GM12878 (cell line): ENCODE results near the gene CTSO. TPM values are rescaled to one million over a fixed set of nuclear protein-coding genes. Genes with fewer than 3 reads are reported as not detected.
A peak's percentile ranks its signal among the peaks of the same experiment; 100 is the strongest.

Experiments used
- ATAC-seq: fragments of 200-7000 bp; cut with Tn5 transposase; 3 replicates; pipeline ENCODE4 v1.9.1; 2020; ENCODE audit warnings: mild to moderate bottlenecking, moderate library complexity
- Bru-seq: library from RNA; stranded (reverse); fragments of 400-500 nt; gene quantifications from one replicate; lab custom pipeline; 2021; lab: Mats Ljungman, UMichigan
- BruChase-seq, 2 experiments: library from RNA; stranded (reverse); fragments of 400-500 nt; gene quantifications; one replicate each; lab custom pipeline; 2021; lab: Mats Ljungman, UMichigan
- BruUV-seq: library from RNA; stranded (reverse); fragments of 400-500 nt; replicated peaks from 2 replicates; lab custom pipeline; 2021; lab: Mats Ljungman, UMichigan
- CTCF ChIA-PET: fragments of 300-600 bp; sonication (Branson Sonifier 250); formaldehyde crosslinking; extraction: SDS; loops from one replicate; lab custom pipeline; 2021; ENCODE audit warnings: inconsistent platforms; lab: Yijun Ruan, JAX
- POLR2A ChIA-PET: fragments of 350-600 bp; formaldehyde crosslinking; extraction: SDS; loops from one replicate; lab custom pipeline; 2021; ENCODE audit warnings: inconsistent platforms; lab: Charles Lee
- RAD21 ChIA-PET: fragments of 300-600 bp; sonication (Branson Sonifier 250); formaldehyde crosslinking; loops from one replicate; lab custom pipeline; 2023; ENCODE audit warnings: antibody characterized with exemption; ENCODE audit not compliant: unreplicated experiment; lab: Charles Lee
- SMC1A ChIA-PET: fragments of 300-600 bp; sonication (Branson Sonifier 250); formaldehyde crosslinking; loops from one replicate; lab custom pipeline; 2023; ENCODE audit not compliant: unreplicated experiment, uncharacterized antibody; lab: Charles Lee
- DNase-seq: peaks from one replicate; pipeline ENCODE4 v3.0.0-alpha.2; 2011; ENCODE audit warnings: low read depth, low spot score
- FAIRE-seq: peaks from 3 replicates; lab custom pipeline; 2011; peaks lifted over from hg19 to GRCh38; lab: Jason Lieb, UNC
- H2AFZ ChIP-seq: 2 replicates; pipeline ENCODE4 v1.6.0; 2011; ENCODE audit warnings: low read depth, low read length, control low read depth; ENCODE audit not compliant: control insufficient read depth
- H3K27ac ChIP-seq: 2 replicates; pipeline ENCODE4 v1.5.1; 2011; ENCODE audit warnings: control low read depth; ENCODE audit not compliant: control insufficient read depth, insufficient read depth
- H3K27me3 ChIP-seq, 2 experiments: replicated peaks in 1 of 2; 2 replicates each; pipeline versions ENCODE4 v1.6.0 to v1.6.1; 2011; ENCODE audit warnings: low read length in 1 of 2; ENCODE audit not compliant: control insufficient read depth in 2 of 2, insufficient read depth in 2 of 2
- H3K36me3 ChIP-seq, 2 experiments: 2 replicates each; pipeline ENCODE4 v1.5.1; 2011; ENCODE audit warnings: low read length in 1 of 2; ENCODE audit not compliant: control insufficient read depth in 2 of 2, insufficient read depth in 2 of 2
- H3K4me1 ChIP-seq: 2 replicates; pipeline ENCODE4 v1.6.1; 2011; ENCODE audit warnings: mild to moderate bottlenecking, low read length, moderate library complexity, mixed read lengths; ENCODE audit not compliant: control insufficient read depth, insufficient read depth
- H3K4me2 ChIP-seq: 2 replicates; pipeline ENCODE4 v1.6.0; 2011; ENCODE audit warnings: control low read depth; ENCODE audit not compliant: control insufficient read depth, insufficient read depth
- H3K4me3 ChIP-seq: fragments of 200-600 bp; sonication (generic); 2 replicates; pipeline ENCODE4 v1.5.1; 2016
- H3K79me2 ChIP-seq: 2 replicates; pipeline ENCODE4 v1.6.0; 2011; ENCODE audit warnings: low read length; ENCODE audit not compliant: control insufficient read depth, insufficient read depth
- H3K9ac ChIP-seq: 2 replicates; pipeline ENCODE4 v1.8.0; 2011; ENCODE audit warnings: low read length, control low read depth, mixed read lengths; ENCODE audit not compliant: control insufficient read depth, insufficient read depth
- H3K9me3 ChIP-seq: replicated peaks from 3 replicates; pipeline ENCODE4 v1.5.1; 2011; ENCODE audit warnings: mild to moderate bottlenecking, low read length; ENCODE audit not compliant: control insufficient read depth, insufficient read depth
- H4K20me1 ChIP-seq: 2 replicates; pipeline ENCODE4 v1.6.0; 2011; ENCODE audit not compliant: control insufficient read depth, insufficient read depth
- BACH1 ChIP-seq: fragments of 450-650 bp; IDR thresholded peaks from 2 replicates; pipeline ENCODE4 v1.6.1; 2017; ENCODE audit warnings: mild to moderate bottlenecking, borderline replicate concordance
- BCL11A ChIP-seq: IDR thresholded peaks from 2 replicates; pipeline ENCODE4 v1.6.1; 2011; ENCODE audit warnings: low read depth, low read length
- BHLHE40 ChIP-seq, 2 experiments: fragments of 450-650 bp in 1 of 2; IDR thresholded peaks; 2 replicates each; pipeline ENCODE4 v1.6.1; 2011 to 2017; ENCODE audit warnings: low read depth in 2 of 2, borderline replicate concordance in 1 of 2, improper control_type of control experiment in 1 of 2, low read length in 1 of 2, mild to moderate bottlenecking in 1 of 2
- ELK1 ChIP-seq: IDR thresholded peaks from 2 replicates; pipeline ENCODE4 v1.6.1; 2012; ENCODE audit warnings: low read depth, low read length, improper control_type of control experiment
- IRF5 ChIP-seq: fragments of 450-650 bp; IDR thresholded peaks from 2 replicates; pipeline ENCODE4 v1.6.1; 2017; ENCODE audit warnings: borderline replicate concordance
- KLF5 ChIP-seq: fragments of 450-650 bp; IDR thresholded peaks from 2 replicates; pipeline ENCODE4 v1.6.1; 2014; ENCODE audit warnings: mild to moderate bottlenecking; ENCODE audit not compliant: partially characterized antibody
- POLR2AphosphoS2 ChIP-seq: IDR thresholded peaks from 2 replicates; pipeline ENCODE4 v1.6.1; 2011; ENCODE audit warnings: low read depth, mild to moderate bottlenecking, low read length, improper control_type of control experiment, moderate library complexity
- RFX5 ChIP-seq: IDR thresholded peaks from 2 replicates; pipeline ENCODE4 v1.6.1; 2011; ENCODE audit warnings: low read depth, low read length, improper control_type of control experiment
- STAT3 ChIP-seq: IDR thresholded peaks from 2 replicates; pipeline ENCODE4 v1.6.1; 2011; ENCODE audit warnings: low read depth, low read length, improper control_type of control experiment
- USF1 ChIP-seq: IDR thresholded peaks from 2 replicates; pipeline ENCODE4 v1.6.1; 2011; ENCODE audit warnings: borderline replicate concordance, low read depth, mild to moderate bottlenecking, moderate library complexity, mixed read lengths, low read length; ENCODE audit not compliant: insufficient read depth; ENCODE audit errors: extremely low read length
- USF2 ChIP-seq: IDR thresholded peaks from 2 replicates; pipeline ENCODE4 v1.6.1; 2011; ENCODE audit warnings: low read depth, low read length, improper control_type of control experiment, borderline replicate concordance
- WGBS: methylation state at CpG from one replicate; pipeline ENCODE4 v1.1.6; 2016; ENCODE audit warnings: low lambda C conversion rate; ENCODE audit not compliant: insufficient replicate concordance, insufficient coverage; ENCODE audit errors: missing lambda C conversion rate; 5-methylcytosine and 5-hydroxymethylcytosine counted together
- in situ Hi-C: fragments of 300-500 bp; cut with MboI; formaldehyde crosslinking; loops from 9 replicates; pipeline ENCODE4 v1.14.3; 2018; ENCODE audit warnings: mixed read lengths
- intact Hi-C: fragments of 100-400 bp; cut with micrococcal nuclease; formaldehyde crosslinking; loops from one replicate; pipeline ENCODE4 v1.14.2; 2022; ENCODE audit not compliant: unreplicated experiment
- long read RNA-seq, 2 experiments: library from polyadenylated mRNA; unstranded; transcript quantifications; one replicate each; pipeline ENCODE4 v2.0.0, GENCODE V29; 2019 to 2020
- polyA minus RNA-seq, 3 experiments: library from RNA; depleted of rRNA, polyadenylated mRNA; stranded (reverse); fragments of >200 nt; gene quantifications; 2 replicates each; pipeline ENCODE4 v1.2.3, GENCODE V29; 2011
- polyA plus RNA-seq, 11 experiments: library from polyadenylated mRNA; depleted of rRNA in 4 of 11; unstranded in 6 of 11; stranded (reverse) in 5 of 11; fragments of >200 nt; fragmentation: Nextera tagmentation in 4 of 11; fragmentation: Illumina TruSeq in 1 of 11; extraction: Ambion mirVana in 4 of 11; extraction: Trizol in 1 of 11; gene quantifications; 1 replicate in 1 of 11; 2 replicates in 10 of 11; pipeline versions ENCODE4 v1.2.1 to v1.2.3, GENCODE V29; 2011 to 2016; ENCODE audit warnings: inconsistent platforms in 2 of 11, missing spikeins in 2 of 11, low read depth in 1 of 11
- total RNA-seq, 4 experiments: library from RNA; depleted of rRNA in 3 of 4; stranded (reverse); fragments of >200 nt in 3 of 4; fragmentation: Illumina TruSeq in 1 of 4; extraction: Trizol in 1 of 4; gene quantifications; 2 replicates each; pipeline versions ENCODE4 v1.2.1 to v1.2.3, GENCODE V29; 2013 to 2021

Gene CTSO
- 4.8 and 5.2 TPM in 2 replicates for total RNA-seq (2013; cell fraction: nucleolus; rRNA removed)
- total RNA-seq (2014; rRNA removed) = 6.3 and 10.5 TPM in 2 replicates
- total RNA-seq (2014; rRNA removed; fragmentation: Illumina TruSeq; extraction: Trizol) = 6.8 and 7.4 TPM in 2 replicates
- 6.5 and 6.7 TPM in 2 replicates for total RNA-seq (2021)
- polyA plus RNA-seq (2011; ENCODE audit: low read depth) = 4.6 TPM
- polyA plus RNA-seq (2011; rRNA removed) = 9.7 and 12.5 TPM in 2 replicates
- polyA plus RNA-seq (2011; cell fraction: cytosol; rRNA removed) = 3.4 and 3.8 TPM in 2 replicates
- polyA plus RNA-seq (2011; cell fraction: nucleus; rRNA removed) = 3.3 and 3.9 TPM in 2 replicates
- polyA plus RNA-seq (2012) = 6.0 and 7.2 TPM in 2 replicates
- polyA plus RNA-seq (2014; fragmentation: Illumina TruSeq; extraction: Trizol) = 9.2 and 13.6 TPM in 2 replicates
- polyA plus RNA-seq (2014; fragmentation: Nextera tagmentation; extraction: Ambion mirVana) = 1 to 10 TPM; 3.9 to 4.6 TPM
- 6.6 and 7.1 TPM in 2 replicates for polyA plus RNA-seq (2014; rRNA removed)
- polyA plus RNA-seq (2016; fragmentation: Nextera tagmentation; extraction: Ambion mirVana) = 1 to 10 TPM; 7.4 to 7.6 TPM
- polyA minus RNA-seq (2011; rRNA and poly(A)+ RNA removed) = 2.1 and 3.6 TPM in 2 replicates
- 0.83 and 0.94 TPM in 2 replicates for polyA minus RNA-seq (2011; cell fraction: cytosol; rRNA and poly(A)+ RNA removed)
- 0.85 and 0.96 TPM in 2 replicates for polyA minus RNA-seq (2011; cell fraction: nucleus; rRNA and poly(A)+ RNA removed)
- percentile 66 among the genes with signal in this experiment for Bru-seq, nascent RNA
- BruChase-seq, experiment 1, labeled RNA remaining after a 6-hour chase = percentile 67 among the genes with signal in this experiment
- BruChase-seq, experiment 2, labeled RNA remaining after a 2-hour chase = percentile 60 among the genes with signal in this experiment
- long read RNA-seq, experiment 1, partial matches to known transcripts = 1 of 3 reads
- long read RNA-seq, experiment 1, other reads (novel, unspliced or antisense) = 0 of 3 reads
- long read RNA-seq, experiment 2, transcript CTSO-201 (8 exons, 2,954 nt) = major isoform, 25 of 29 reads
- long read RNA-seq, experiment 2, partial matches to known transcripts = 3 of 29 reads
- long read RNA-seq, experiment 2, other reads (novel, unspliced or antisense) = 1 of 29 reads

- POLR2A ChIA-PET = interaction anchor here (0.7 to 2.4 kb wide), 7 partner anchors 20 to 424 kb away, joined by 3 to 21 read pairs (median 5); no protein-coding TSS in a partner anchor
- H3K36me3 ChIP-seq = no peaks in the 10 kb centered on the region
- H2AFZ ChIP-seq = peak within 1 kb of the TSS; percentile 99
- no peaks in the 10 kb centered on the region for H4K20me1 ChIP-seq
- H3K4me3 ChIP-seq = peak within 1 kb of the TSS; percentile 77
- intact Hi-C loops = loop anchor here (1.0 to 10.0 kb wide), 6 partner anchors 144 to 1251 kb away; partner anchors contain the start of genes GUCY1A1 and MAP9
- in situ Hi-C loops = loop anchor here (5.0 kb wide), 1 partner anchor 146 kb away; no protein-coding TSS in a partner anchor
- CTCF ChIA-PET = interaction anchor here (0.6 to 8.5 kb wide), 66 partner anchors 9 to 1783 kb away, joined by 3 to 186 read pairs (median 4); partner anchors contain the start of genes GUCY1B1 and MAP9
- SMC1A ChIA-PET = interaction anchor here (0.6 to 4.4 kb wide), 55 partner anchors 9 to 847 kb away, joined by 3 to 110 read pairs (median 4); partner anchors contain the start of gene TDO2
- DNase-seq (peak; percentile 48), FAIRE-seq (peak; percentile 89), ATAC-seq (peak; percentile 96)
- TSS peak; percentile 62 for BruUV-seq
- H3K79me2 ChIP-seq = no peaks in the 10 kb centered on the region; the same call in 1 of the 2 replicates
- RAD21 ChIA-PET = interaction anchor here (0.6 to 4.2 kb wide), 39 partner anchors 9 to 581 kb away, joined by 3 to 113 read pairs (median 5); partner anchors contain the start of genes GUCY1A1 and MAP9
- H3K27me3 ChIP-seq = no peaks in the 10 kb centered on the region
- H3K9ac ChIP-seq = peak within 1 kb of the TSS; percentile 98
- WGBS = under 1% methylated on average over 58 of the region's 58 CpGs
- peak within 1 kb of the TSS; percentile 89 for H3K4me2 ChIP-seq
- no peaks in the 10 kb centered on the region for H3K9me3 ChIP-seq
- peak within 1 kb of the TSS; percentile 89 for H3K27ac ChIP-seq
- no peaks in the 10 kb centered on the region for H3K4me1 ChIP-seq
- TF ChIP-seq POLR2AphosphoS2 (0 out of 2 replicates have a peak, but pooled peaks have one; percentile 48), STAT3 (no peak), USF2 (no peak), BCL11A (no peak), RFX5 (no peak), IRF5 (no peak), BHLHE40 (IDR thresholded peaks at IDR 0.05; ENCODE audit: borderline replicate concordance in 1 of 2, low read depth in 2 of 2, low read length in 1 of 2) (peak in 1 of 2 experiments; percentile 70; a peak in 2 of 4 replicates), USF1 (no peak), KLF5 (peak; percentile 46), BACH1 (peak; percentile 89), ELK1 (no peak)
These were observed at the start of gene CTSO for GRCh38 chr4:155953151-155954117. Gene CTSO (minus strand): TSS chr4:155953866. CDS start chr4:155953847, 19 bp downstream.
